Activated CD4-positive, alpha-beta T cell treated with anti-CD3 and anti-CD28 coated beads, Interleukin-2, Interleukin-4, amounts not matched to agents 100 ng/mL and 50 ng/mL, durations not matched to agents 16 hours and 8 hours (primary cell): ENCODE results near the gene ANKRD2.
"Not testable (repeated sequence)": the region's sequence is repeated elsewhere in the genome, so short reads cannot be mapped to it uniquely, and the experiment has no call there.

Source experiments
- DNase-seq: peaks from one replicate; pipeline ENCODE4 v3.0.0-alpha.2; 2020; ENCODE audit warnings: low spot score

The ANKRD2 gene

GRCh38 chr10:97546456-97547270, 25.9 kb upstream of the ANKRD2 start:
- DNase-seq, result no peak

GRCh38 chr10:97547271-97547600, 25.3 kb upstream of the ANKRD2 start:
- DNase-seq, result no peak

- no peak for DNase-seq
Observed at GRCh38 chr10:97547962-97548361, 24.6 kb upstream of the ANKRD2 start.

- no peak for DNase-seq
Observed at GRCh38 chr10:97548828-97549455, 23.6 kb upstream of the ANKRD2 start.

- no peak for DNase-seq
Observed at GRCh38 chr10:97549587-97550322, 22.8 kb upstream of the ANKRD2 start.

DNA sequence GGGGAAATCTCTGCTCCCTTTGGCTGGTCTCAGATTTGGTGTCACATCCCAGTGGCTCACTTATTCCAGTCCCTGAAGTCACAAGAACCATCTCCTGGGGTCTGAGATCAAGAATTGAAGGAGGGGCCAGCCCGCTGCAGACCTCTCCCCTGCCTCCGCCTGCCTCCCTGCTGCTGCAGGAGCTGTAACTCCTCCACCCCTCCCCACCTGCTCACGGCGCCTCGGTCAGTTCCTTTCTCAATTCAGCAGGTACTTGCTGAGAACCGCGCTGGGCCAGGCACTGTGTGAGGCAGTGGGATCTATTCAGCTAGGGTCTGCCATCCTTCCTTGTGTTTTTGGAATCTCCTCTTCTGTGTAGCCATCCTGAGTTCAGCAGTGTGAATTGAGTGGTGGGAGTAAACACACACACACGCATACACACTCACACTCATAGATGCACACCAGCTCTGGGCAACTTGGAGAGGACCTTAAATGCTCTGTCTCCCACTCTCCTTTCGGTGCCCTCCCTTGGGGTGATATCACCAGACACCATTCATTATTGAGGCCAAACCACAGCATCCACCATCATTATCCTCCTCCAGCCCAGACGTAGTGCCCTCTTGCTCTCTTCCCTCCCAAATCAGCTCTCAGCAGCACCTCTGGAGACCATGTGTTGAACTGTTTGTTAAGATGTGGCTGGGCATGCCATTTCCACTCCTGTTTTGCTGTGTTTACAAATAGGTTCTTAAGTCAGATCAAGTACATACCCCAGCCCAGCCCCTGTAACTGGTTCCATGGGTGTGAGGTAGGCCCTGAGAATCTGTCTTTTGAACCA, 22.0 kb upstream of the ANKRD2 start:
- no peak for DNase-seq

DNA sequence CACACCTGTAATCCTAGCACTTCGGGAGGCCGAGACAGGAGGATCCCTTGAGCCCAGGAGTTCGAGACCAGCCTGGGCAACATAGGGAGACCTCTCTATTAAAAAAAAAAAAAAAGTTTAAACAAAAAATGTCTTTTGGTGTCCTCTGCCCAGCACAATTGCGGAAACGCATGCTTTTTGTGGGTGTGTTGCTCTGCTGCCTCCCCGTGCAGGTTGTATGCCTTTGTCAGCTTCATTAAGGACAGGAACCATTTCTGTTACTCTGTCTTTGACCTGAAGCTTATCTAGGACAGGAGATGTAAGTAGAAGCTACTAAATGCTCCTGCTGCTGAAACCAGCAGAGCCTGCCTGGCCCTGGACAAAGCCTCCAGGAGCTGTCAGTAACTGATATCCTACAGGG, 21.3 kb upstream of the ANKRD2 start:
- DNase-seq, result no peak

- peak; percentile 68 for DNase-seq
Observed at GRCh38 chr10:97553575-97554031, 19.0 kb upstream of the ANKRD2 start.

DNA sequence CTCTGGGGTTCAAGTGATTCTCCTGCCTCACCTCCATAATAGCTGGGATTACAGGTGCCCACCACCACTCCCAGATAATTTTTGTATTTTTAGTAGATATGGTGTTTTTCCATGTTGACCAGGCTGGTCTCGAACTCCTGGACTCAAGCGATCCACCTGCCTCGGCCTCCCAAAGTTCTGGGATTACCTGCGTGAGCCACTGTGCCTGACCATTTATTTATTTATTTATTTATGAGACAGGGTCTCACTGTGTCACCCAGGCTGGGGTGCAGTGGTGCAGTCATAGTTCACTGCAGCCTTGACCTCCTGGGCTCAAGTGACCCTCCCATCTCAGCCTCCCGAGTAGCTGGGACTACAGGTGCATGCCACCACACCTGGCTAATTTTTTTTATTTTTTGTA, 18.2 kb upstream of the ANKRD2 start:
- not testable (repeated sequence) for DNase-seq

DNA sequence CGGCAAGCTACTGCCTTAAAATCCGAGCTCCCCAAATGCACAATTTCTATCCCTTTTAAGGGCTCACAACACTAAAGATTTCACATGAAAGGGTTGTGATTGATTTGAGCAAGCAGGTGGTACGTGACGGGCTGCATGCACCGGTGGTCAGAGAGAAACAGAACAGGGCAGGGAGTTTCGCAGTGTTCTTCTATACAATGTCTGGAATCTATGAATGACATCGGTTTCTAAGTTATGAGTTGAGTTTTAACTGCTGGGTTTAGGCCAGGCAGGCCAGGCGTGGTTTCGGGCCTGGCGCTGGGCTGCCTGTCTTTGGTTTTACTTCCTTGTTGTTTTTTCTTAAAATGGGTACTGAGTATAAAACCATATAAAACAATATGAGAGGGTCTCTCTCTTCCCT, 17.0 kb upstream of the ANKRD2 start:
- not testable (repeated sequence) for DNase-seq

- DNase-seq, result not testable (repeated sequence)
Observed at GRCh38 chr10:97560731-97561381, 11.7 kb upstream of the ANKRD2 start.

DNA sequence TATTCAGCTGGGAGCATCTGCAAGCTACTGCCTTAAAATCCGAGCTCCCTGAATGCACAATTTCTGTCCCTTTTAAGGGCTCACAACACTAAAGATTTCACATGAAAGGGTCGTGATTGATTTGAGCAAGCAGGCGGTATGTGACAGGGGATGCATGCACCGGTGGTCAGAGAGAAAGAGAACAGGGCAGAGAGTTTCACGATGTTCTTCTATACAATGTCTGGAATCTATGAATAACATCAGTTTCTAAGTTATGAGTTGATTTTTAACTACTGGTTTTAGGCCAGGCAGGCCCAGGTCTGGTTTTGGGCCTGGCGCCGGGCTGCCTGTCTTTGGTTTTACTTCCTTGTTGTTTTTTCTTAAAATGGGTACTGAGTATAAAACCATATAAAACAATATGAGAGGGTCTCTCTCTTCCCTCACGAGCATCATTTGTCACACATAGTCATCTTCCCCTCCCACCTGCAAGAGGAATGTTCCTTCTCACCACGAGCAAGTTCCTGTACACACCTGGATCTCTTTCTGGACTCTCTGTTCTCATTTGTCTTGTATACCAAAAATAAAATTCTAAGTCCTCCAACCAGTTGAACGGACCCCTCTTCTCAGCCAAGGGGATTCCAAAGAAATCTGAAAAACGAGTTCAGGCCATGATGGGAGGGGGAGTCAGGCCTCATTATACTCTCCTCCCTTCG, 11.0 kb upstream of the ANKRD2 start:
- DNase-seq, result not testable (repeated sequence)

DNA sequence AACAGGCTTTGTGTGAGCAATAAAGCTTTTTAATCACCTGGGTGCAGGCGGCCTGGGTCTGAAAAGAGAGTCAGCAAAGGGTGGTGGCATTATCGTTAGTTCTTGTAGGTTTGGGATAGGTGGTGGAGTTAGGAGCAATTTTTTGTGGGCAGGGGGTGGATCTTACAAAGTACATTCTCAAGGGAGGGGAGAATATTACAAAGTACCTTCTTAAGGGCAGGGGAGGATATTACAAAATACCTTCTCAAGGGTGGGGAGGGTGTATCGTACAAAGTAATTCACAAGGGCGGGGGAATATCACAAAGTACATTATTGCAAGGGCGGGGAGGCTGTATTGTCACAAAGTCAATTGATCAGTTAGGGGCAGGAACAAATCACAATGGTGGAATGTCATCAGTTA, 10.2 kb upstream of the ANKRD2 start:
- not testable (repeated sequence) for DNase-seq

GRCh38 chr10:97563337-97563736, 9.2 kb upstream of the ANKRD2 start:
- no peak for DNase-seq

- DNase-seq, result no peak
Observed at GRCh38 chr10:97564776-97565175, 7.8 kb upstream of the ANKRD2 start.

- DNase-seq, result peak; percentile 51
Observed at GRCh38 chr10:97566336-97566996, 6.1 kb upstream of the ANKRD2 start.

- DNase-seq, result no peak
Observed at GRCh38 chr10:97567891-97568290, 4.7 kb upstream of the ANKRD2 start.

DNA sequence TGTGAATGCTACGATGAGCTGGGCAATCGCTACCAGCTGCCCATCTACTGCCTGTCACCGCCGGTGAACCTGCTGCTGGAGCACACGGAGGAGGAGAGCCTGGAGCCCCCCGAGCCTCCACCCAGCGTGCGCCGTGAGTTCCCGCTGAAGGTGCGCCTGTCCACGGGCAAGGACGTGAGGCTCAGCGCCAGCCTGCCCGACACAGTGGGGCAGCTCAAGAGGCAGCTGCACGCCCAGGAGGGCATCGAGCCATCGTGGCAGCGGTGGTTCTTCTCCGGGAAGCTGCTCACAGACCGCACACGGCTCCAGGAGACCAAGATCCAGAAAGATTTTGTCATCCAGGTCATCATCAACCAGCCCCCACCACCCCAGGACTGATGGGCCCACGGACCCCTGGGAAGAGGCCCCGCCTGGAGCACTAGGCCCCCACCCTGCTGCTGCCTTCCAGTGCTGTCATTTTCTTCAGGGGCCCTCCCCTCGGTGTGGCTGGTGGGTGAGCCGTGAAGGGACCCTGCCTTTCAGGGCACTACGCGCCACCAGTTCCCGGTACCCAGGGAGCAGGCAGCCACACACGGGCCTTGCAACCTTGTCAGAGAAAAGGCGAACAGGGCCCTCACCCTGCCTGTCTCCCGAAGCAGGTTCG, 2.3 kb upstream of the ANKRD2 start:
- no peak for DNase-seq

DNA sequence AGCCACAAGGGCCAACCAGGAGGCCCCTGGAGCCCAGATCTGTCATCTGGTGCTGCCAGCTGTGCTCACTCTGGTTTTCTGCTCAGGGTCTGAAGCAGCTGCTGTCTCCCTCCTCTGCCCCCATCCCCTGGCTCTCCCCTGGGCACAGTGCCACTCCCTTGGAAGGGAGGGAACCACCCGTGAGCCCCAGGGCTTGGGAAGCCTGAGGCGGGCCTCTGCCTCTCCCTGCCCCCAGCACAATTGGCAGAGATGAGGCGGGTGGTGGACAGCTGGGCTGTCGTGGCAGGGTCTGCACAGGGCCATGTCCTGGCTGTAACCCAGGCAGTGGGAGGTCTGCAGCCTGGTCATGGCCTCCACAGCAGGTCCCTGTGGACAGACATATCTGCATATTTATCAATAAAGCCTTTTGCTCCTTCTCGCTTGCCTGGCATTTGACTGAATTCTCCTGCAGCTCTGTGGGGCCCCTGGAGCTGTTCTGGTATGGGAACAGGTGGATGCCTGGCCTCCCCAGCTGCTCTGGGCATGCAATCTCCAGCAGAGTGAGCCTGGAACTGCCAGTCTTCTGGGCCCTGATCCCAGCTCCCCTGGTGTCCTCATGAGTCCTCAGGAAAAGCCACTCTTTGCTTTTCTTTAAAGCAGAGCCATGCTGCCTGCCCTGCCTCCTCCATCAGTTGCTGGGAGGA, 1.6 kb upstream of the ANKRD2 start:
- DNase-seq, result no peak
